Stimulated activated effector memory CD8-positive, alpha-beta T cell treated with anti-CD3 and anti-CD28 coated beads, Interleukin-12 subunit alpha, Interleukin-12 subunit beta, amount 100 ng/mL, for 72 hours (primary cell): ENCODE results near the gene IQCK.

Experiments
- ATAC-seq: fragments of 150-1000 bp; cut with Tn5 transposase; 2 replicates; pipeline ENCODE4 v1.10.0; 2021
- DNase-seq, 2 donors: peaks; one replicate each; pipeline ENCODE4 v3.0.0; 2021 to 2022; ENCODE audit warnings: low spot score in 2 of 2
- H3K27ac Mint-ChIP-seq: one replicate; pipeline ENCODE4 v1.8.0; 2022; ENCODE audit warnings: mild to moderate bottlenecking, mixed read lengths
- H3K36me3 Mint-ChIP-seq: one replicate; pipeline ENCODE4 v1.8.0; 2022; ENCODE audit warnings: mild to moderate bottlenecking, mixed read lengths
- H3K4me1 Mint-ChIP-seq: one replicate; pipeline ENCODE4 v1.8.0; 2022; ENCODE audit warnings: mixed read lengths
- H3K4me3 Mint-ChIP-seq: one replicate; pipeline ENCODE4 v1.8.0; 2022; ENCODE audit warnings: mild to moderate bottlenecking, mixed read lengths
- H3K9me3 Mint-ChIP-seq: one replicate; pipeline ENCODE4 v1.8.0; 2022; ENCODE audit warnings: mixed read lengths

Gene IQCK

GRCh38 chr16:19694989-19695388 is 23.1 kb upstream of the IQCK start:
- peaks cover 42% of the 10 kb centered on the region for H3K36me3 Mint-ChIP-seq
- H3K4me1 Mint-ChIP-seq: peaks cover 50% of the 10 kb centered on the region

GRCh38 chr16:19696328-19696727 is 21.7 kb upstream of the IQCK start:
- ATAC-seq (peak; percentile 52), DNase-seq (peak in 1 of 2 donors; percentile 53)
- Mint-ChIP-seq H3K4me3 (peak overlapping the region; percentile 17), H3K9me3 (no peaks in the 10 kb centered on the region), H3K27ac (peak overlapping the region; percentile 85), H3K36me3 (peaks cover 49% of the 10 kb centered on the region), H3K4me1 (peaks cover 43% of the 10 kb centered on the region)

More at GRCh38 chr16:19694989-19695388, 23.1 kb upstream of the IQCK start:
- Mint-ChIP-seq H3K9me3 (no peaks in the 10 kb centered on the region), H3K4me3 (no peak overlapping the region), H3K27ac (no peak overlapping the region)
- no peak for ATAC-seq
- no peak for DNase-seq

GRCh38 chr16:19696961-19697360 is 21.1 kb upstream of the IQCK start:
- no peak for DNase-seq
- H3K36me3 Mint-ChIP-seq: peaks cover 49% of the 10 kb centered on the region
- peak overlapping the region; percentile 85 for H3K27ac Mint-ChIP-seq

DNA sequence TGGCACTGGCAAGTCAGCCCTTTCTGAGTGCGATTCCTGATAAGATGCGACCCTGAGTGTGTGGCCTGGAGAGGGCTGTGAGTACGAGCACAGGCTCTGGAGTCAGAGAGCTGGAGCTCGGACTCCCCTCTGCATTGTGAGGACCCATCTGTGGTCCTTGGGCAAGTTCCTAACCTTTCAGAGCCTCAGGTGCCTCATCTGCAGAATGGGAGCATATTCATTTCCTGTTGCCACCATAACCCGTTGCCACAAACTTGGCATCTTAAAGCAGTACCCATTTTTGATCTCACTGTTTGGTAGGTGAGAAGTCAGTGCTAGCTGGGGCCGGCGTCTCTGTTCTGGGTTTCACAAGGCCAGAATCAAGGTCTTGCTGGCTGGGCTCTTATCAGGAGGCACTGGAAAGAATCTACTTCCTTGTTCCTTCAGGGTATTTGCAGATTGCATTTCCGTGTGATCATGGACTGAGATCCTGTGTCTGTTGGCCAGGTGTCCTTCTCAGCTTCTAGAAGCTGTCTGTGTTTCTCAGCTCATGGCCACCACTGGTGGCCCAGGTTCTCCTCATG is 20.2 kb upstream of the IQCK start:
- Mint-ChIP-seq H3K4me1 (peaks cover 38% of the 10 kb centered on the region), H3K4me3 (peak overlapping the region; percentile 24), H3K27ac (peak overlapping the region; percentile 78), H3K9me3 (no peaks in the 10 kb centered on the region), H3K36me3 (peaks cover 56% of the 10 kb centered on the region)
- DNase-seq (no peak), ATAC-seq (no peak)

More at GRCh38 chr16:19696961-19697360, 21.1 kb upstream of the IQCK start:
- H3K4me3 Mint-ChIP-seq: no peak overlapping the region
- H3K4me1 Mint-ChIP-seq: peaks cover 38% of the 10 kb centered on the region
- no peaks in the 10 kb centered on the region for H3K9me3 Mint-ChIP-seq
- ATAC-seq: no peak

DNA sequence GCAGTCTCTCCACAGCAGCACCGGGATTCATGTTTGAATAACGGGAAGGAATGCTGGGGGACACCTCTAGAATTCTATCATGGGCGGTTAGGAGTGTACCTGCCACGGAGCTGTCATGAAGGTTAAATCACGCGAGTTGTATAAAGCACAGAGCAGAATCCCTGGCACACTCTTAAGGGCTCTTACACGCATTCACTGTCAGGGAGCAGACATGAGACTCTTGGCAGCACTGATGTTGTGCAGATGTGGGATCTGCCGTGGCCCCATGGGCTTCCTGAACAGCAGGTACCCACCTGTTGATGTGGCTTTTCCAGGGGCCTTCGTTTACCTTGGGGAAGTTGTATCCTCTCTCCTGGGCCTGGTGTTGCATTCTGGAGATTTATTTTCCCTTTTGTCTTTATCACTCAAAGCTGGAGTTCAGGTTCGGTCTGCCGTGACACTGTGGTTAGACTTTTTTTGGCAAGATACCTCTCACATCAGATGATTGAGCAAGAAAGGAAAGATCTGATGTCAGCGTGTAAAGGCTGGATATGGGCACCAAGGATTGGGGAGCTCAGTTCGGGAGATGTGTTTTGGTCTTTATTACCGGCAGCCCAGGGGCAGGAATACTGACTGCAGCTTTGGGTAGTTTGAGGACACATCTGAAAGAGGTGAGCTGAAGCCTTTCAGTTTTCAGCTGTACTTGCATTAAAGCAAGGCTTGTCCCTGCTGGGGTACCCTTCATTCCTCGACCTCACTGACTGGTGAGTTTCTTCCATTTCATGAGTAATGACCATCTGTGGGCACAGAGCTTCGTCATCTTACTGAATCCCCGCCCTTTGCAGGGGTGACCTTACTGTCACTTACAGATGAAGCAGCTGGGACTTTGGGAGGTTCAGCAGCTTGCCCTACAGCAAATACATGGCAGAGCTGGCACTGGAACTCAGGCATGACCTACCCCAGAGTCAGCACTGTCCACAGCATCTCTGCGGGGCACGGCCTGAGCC is 19.3 kb upstream of the IQCK start:
- ATAC-seq: peak; percentile 75
- DNase-seq: no peak
- peaks cover 61% of the 10 kb centered on the region for H3K36me3 Mint-ChIP-seq
- H3K4me3 Mint-ChIP-seq: peak overlapping the region; percentile 24
- H3K9me3 Mint-ChIP-seq: no peaks in the 10 kb centered on the region
- peaks cover 38% of the 10 kb centered on the region for H3K4me1 Mint-ChIP-seq
- H3K27ac Mint-ChIP-seq: peak overlapping the region; percentile 78

DNA sequence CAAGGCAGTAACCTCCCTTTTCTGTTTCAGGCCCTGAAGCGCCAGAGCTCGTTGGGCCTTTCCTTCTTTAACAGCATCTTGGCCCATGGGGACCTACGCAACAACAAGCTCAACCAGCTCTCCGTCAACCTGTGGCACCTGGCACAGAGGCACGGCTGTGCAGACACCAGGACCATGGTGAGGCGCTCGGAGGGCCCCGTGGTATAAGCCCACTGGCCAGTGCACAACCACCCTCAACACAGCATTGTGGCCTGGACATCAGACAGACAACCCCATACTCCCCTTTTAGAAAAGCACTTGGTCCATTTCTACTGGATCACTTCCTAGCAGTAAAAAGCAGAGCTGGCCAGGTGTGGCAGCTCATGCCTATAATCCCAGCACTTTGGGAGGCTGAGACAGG is 18.6 kb upstream of the IQCK start:
- Mint-ChIP-seq H3K4me3 (no peak overlapping the region), H3K4me1 (peaks cover 38% of the 10 kb centered on the region), H3K27ac (no peak overlapping the region), H3K9me3 (no peaks in the 10 kb centered on the region), H3K36me3 (peaks cover 61% of the 10 kb centered on the region)
- DNase-seq: no peak
- no peak for ATAC-seq

- Mint-ChIP-seq H3K27ac (no peak overlapping the region), H3K4me1 (peaks cover 38% of the 10 kb centered on the region), H3K9me3 (no peaks in the 10 kb centered on the region), H3K4me3 (no peak overlapping the region), H3K36me3 (peaks cover 67% of the 10 kb centered on the region)
- no peak for ATAC-seq
- DNase-seq: no peak
Observed at GRCh38 chr16:19700319-19700781, 17.7 kb upstream of the IQCK start.

DNA sequence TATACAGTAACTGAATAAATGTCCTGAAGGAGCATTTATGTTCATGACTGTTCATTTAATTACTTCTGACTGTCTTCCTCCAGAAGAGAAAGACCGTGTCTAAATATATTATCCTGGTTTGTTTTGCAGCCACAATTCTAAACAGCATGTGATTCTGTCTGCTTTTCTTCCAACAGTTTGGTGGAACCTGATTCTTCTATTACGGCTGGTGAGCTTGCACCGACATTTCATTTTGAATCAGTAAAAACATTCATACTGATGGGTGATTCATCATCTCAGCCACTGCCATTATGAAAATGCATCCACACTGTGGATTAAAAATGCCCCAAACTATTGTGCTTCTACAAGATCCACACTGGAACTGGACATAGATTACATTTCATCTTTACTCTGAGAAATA is 17.0 kb upstream of the IQCK start:
- ATAC-seq: no peak
- Mint-ChIP-seq H3K36me3 (peaks cover 74% of the 10 kb centered on the region), H3K4me1 (peaks cover 36% of the 10 kb centered on the region), H3K9me3 (no peaks in the 10 kb centered on the region), H3K27ac (no peak overlapping the region), H3K4me3 (no peak overlapping the region)
- no peak for DNase-seq

- Mint-ChIP-seq H3K27ac (no peak overlapping the region), H3K36me3 (peaks cover 88% of the 10 kb centered on the region), H3K9me3 (no peaks in the 10 kb centered on the region), H3K4me1 (peaks cover 14% of the 10 kb centered on the region), H3K4me3 (no peak overlapping the region)
- ATAC-seq (no peak), DNase-seq (no peak)
Observed at GRCh38 chr16:19703172-19703889, 14.7 kb upstream of the IQCK start.

GRCh38 chr16:19704321-19705145 is 13.5 kb upstream of the IQCK start:
- no peak overlapping the region for H3K27ac Mint-ChIP-seq
- peaks cover 8% of the 10 kb centered on the region for H3K4me1 Mint-ChIP-seq
- no peak overlapping the region for H3K4me3 Mint-ChIP-seq
- H3K9me3 Mint-ChIP-seq: no peaks in the 10 kb centered on the region
- H3K36me3 Mint-ChIP-seq: peaks cover 93% of the 10 kb centered on the region
- no peak for ATAC-seq
- no peak for DNase-seq

DNA sequence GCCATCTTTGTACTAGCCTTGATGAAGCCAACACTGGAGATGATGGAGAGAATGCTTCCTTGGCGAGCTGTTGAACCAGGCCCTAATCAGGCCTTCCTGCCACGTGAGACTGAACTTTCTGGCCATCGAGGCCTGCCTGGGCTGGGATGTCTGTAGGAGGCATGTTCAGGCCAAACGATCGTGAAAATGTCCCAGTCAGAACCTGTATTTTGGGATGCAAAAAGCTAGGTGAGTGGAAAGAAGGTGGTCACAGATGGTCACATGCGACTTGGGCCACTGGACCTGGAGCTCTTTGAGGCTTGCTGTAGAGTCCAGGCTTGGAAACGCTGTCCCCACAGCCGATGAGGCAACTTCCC is 12.9 kb upstream of the IQCK start:
- no peak for DNase-seq
- no peak for ATAC-seq
- Mint-ChIP-seq H3K4me1 (peaks cover 12% of the 10 kb centered on the region), H3K36me3 (peaks cover 93% of the 10 kb centered on the region), H3K27ac (no peak overlapping the region), H3K9me3 (no peaks in the 10 kb centered on the region), H3K4me3 (no peak overlapping the region)

- no peak for ATAC-seq
- no peak for DNase-seq
- no peak overlapping the region for H3K27ac Mint-ChIP-seq
- no peak overlapping the region for H3K4me3 Mint-ChIP-seq
- no peaks in the 10 kb centered on the region for H3K9me3 Mint-ChIP-seq
- H3K36me3 Mint-ChIP-seq: peaks cover 93% of the 10 kb centered on the region
- peaks cover 12% of the 10 kb centered on the region for H3K4me1 Mint-ChIP-seq
Observed at GRCh38 chr16:19705843-19706242, 12.2 kb upstream of the IQCK start.

GRCh38 chr16:19706846-19707245 is 11.2 kb upstream of the IQCK start:
- ATAC-seq: no peak
- DNase-seq: no peak
- Mint-ChIP-seq H3K4me1 (peaks cover 12% of the 10 kb centered on the region), H3K4me3 (no peak overlapping the region), H3K9me3 (no peaks in the 10 kb centered on the region), H3K36me3 (peaks cover 93% of the 10 kb centered on the region), H3K27ac (no peak overlapping the region)

- peaks cover 86% of the 10 kb centered on the region for H3K36me3 Mint-ChIP-seq
- no peak overlapping the region for H3K4me3 Mint-ChIP-seq
- ATAC-seq (no peak), DNase-seq (no peak)
- peaks cover 12% of the 10 kb centered on the region for H3K4me1 Mint-ChIP-seq
- no peaks in the 10 kb centered on the region for H3K9me3 Mint-ChIP-seq
- H3K27ac Mint-ChIP-seq: no peak overlapping the region
Observed at GRCh38 chr16:19707569-19708295, 10.3 kb upstream of the IQCK start.
